Activated effector memory CD4-positive, alpha-beta T cell treated with anti-CD3 and anti-CD28 coated beads, Interleukin-2, amount 50 U/mL, for 16 hours (primary cell): Measurements from ENCODE around the gene SVIP.
A peak's percentile ranks its signal among the peaks of the same experiment; 100 is the strongest.

Source experiments
- DNase-seq: peaks from one replicate; pipeline ENCODE4 v3.0.0-alpha.2; 2020

The SVIP gene

GRCh38 chr11:22829231-22830081, at the start of gene SVIP:
SVIP (minus strand) TSS chr11:22829801; CDS start chr11:22829748, 53 bp downstream.
- DNase-seq, result peak; percentile 97

GRCh38 chr11:22878604-22879003, 49.0 kb upstream of the SVIP start:
- DNase-seq, result no peak

- DNase-seq, result no peak
Measured at GRCh38 chr11:22878039-22878438, 48.4 kb upstream of the SVIP start.

GRCh38 chr11:22875869-22876473, 46.4 kb upstream of the SVIP start:
- DNase-seq, result peak; percentile 74

GRCh38 chr11:22869325-22869724, 39.7 kb upstream of the SVIP start:
- DNase-seq, result no peak

GRCh38 chr11:22860241-22860640, 30.6 kb upstream of the SVIP start, which contains the start of gene CCDC179:
CCDC179 (minus strand) TSS chr11:22860474; CDS start chr11:22860421, 53 bp downstream.
- no peak for DNase-seq

GRCh38 chr11:22859756-22860155, 30.2 kb upstream of the SVIP start:
- no peak for DNase-seq

GRCh38 chr11:22851477-22851876, 21.9 kb upstream of the SVIP start:
- DNase-seq, result no peak

GRCh38 chr11:22846726-22847125, 17.1 kb upstream of the SVIP start:
- DNase-seq, result no peak

GRCh38 chr11:22832315-22833015, 2.9 kb upstream of the SVIP start:
- no peak for DNase-seq

- no peak for DNase-seq
Measured at GRCh38 chr11:22830082-22830414, 447 bp upstream of the SVIP start.

- no peak for DNase-seq
Measured at GRCh38 chr11:22828373-22828772, 1.2 kb downstream of the SVIP start.

GRCh38 chr11:22822203-22822602, 7.4 kb downstream of the SVIP start:
- no peak for DNase-seq

- DNase-seq, result no peak
Measured at GRCh38 chr11:22809893-22810292, 19.7 kb downstream of the SVIP start.

GRCh38 chr11:22808571-22809197, 20.9 kb downstream of the SVIP start:
- no peak for DNase-seq

GRCh38 chr11:22807855-22808570, 21.6 kb downstream of the SVIP start:
- DNase-seq, result no peak

- DNase-seq, result no peak
Measured at GRCh38 chr11:22807391-22807790, 22.2 kb downstream of the SVIP start.

- DNase-seq, result no peak
Measured at GRCh38 chr11:22802861-22803260, 26.7 kb downstream of the SVIP start.

- no peak for DNase-seq
Measured at GRCh38 chr11:22800482-22800881, 29.1 kb downstream of the SVIP start.

- DNase-seq, result no peak
Measured at GRCh38 chr11:22798901-22799300, 30.7 kb downstream of the SVIP start.

- DNase-seq, result no peak
Measured at GRCh38 chr11:22797047-22797446, 32.6 kb downstream of the SVIP start.

- DNase-seq, result no peak
Measured at GRCh38 chr11:22795914-22796313, 33.7 kb downstream of the SVIP start.

- DNase-seq, result no peak
Measured at GRCh38 chr11:22792497-22792896, 37.1 kb downstream of the SVIP start.
